ENCODE measurements around the gene CHEK1.

CHEK1 gene

GRCh38 chr11:125625630-125626287, 796 bp downstream of the CHEK1 start:
- DNase-seq (ENCODE audit: low read depth in 2 of 2, low spot score in 1 of 2) = peak; percentile 65 to 73

- DNase-seq (ENCODE audit: low read depth in 2 of 2, low spot score in 1 of 2) = peak in 1 of 2 donors; percentile 1
Measured at GRCh38 chr11:125626288-125626950, 1.5 kb downstream of the CHEK1 start.

GRCh38 chr11:125627236-125627910, 2.4 kb downstream of the CHEK1 start:
- no peak for DNase-seq (ENCODE audit: low read depth in 2 of 2, low spot score in 1 of 2)

GRCh38 chr11:125637840-125638239, 12.9 kb downstream of the CHEK1 start:
- no peak for DNase-seq (ENCODE audit: low read depth in 2 of 2, low spot score in 1 of 2)

- DNase-seq (ENCODE audit: low read depth in 2 of 2, low spot score in 1 of 2) = no peak
Measured at GRCh38 chr11:125638315-125638714, 13.4 kb downstream of the CHEK1 start.

GRCh38 chr11:125645871-125646270, 20.9 kb downstream of the CHEK1 start:
- DNase-seq (ENCODE audit: low read depth in 2 of 2, low spot score in 1 of 2) = no peak

- no peak for DNase-seq (ENCODE audit: low read depth in 2 of 2, low spot score in 1 of 2)
Measured at GRCh38 chr11:125649465-125650166, 24.7 kb downstream of the CHEK1 start.

GRCh38 chr11:125662689-125663088, 37.7 kb downstream of the CHEK1 start:
- no peak for DNase-seq (ENCODE audit: low read depth in 2 of 2, low spot score in 1 of 2)

GRCh38 chr11:125663910-125664309, 38.9 kb downstream of the CHEK1 start:
- DNase-seq (ENCODE audit: low read depth in 2 of 2, low spot score in 1 of 2) = no peak

GRCh38 chr11:125667151-125667550, 42.2 kb downstream of the CHEK1 start:
- DNase-seq (ENCODE audit: low read depth in 2 of 2, low spot score in 1 of 2) = no peak

- DNase-seq (ENCODE audit: low read depth in 2 of 2, low spot score in 1 of 2) = no peak
Measured at GRCh38 chr11:125670172-125670571, 45.2 kb downstream of the CHEK1 start.

GRCh38 chr11:125671561-125671960, 46.6 kb downstream of the CHEK1 start:
- DNase-seq (ENCODE audit: low read depth in 2 of 2, low spot score in 1 of 2) = no peak

GRCh38 chr11:125674210-125674609, 49.2 kb downstream of the CHEK1 start:
- no peak for DNase-seq (ENCODE audit: low read depth in 2 of 2, low spot score in 1 of 2)

- DNase-seq (ENCODE audit: low read depth in 2 of 2, low spot score in 1 of 2) = no peak
Measured at GRCh38 chr11:125675196-125675595, 50.2 kb downstream of the CHEK1 start.

GRCh38 chr11:125679397-125679796, 54.4 kb downstream of the CHEK1 start:
- no peak for DNase-seq (ENCODE audit: low read depth in 2 of 2, low spot score in 1 of 2)

GRCh38 chr11:125679837-125680236, 54.9 kb downstream of the CHEK1 start:
- no peak for DNase-seq (ENCODE audit: low read depth in 2 of 2, low spot score in 1 of 2)

- no peak for DNase-seq (ENCODE audit: low read depth in 2 of 2, low spot score in 1 of 2)
Measured at GRCh38 chr11:125680747-125681146, 55.8 kb downstream of the CHEK1 start, which contains the start of gene ACRV1. Gene ACRV1, minus strand, starts transcription at chr11:125680847. Its CDS starts 67 bp downstream, at chr11:125680780.

GRCh38 chr11:125685228-125685627, 60.3 kb downstream of the CHEK1 start:
- no peak for DNase-seq (ENCODE audit: low read depth in 2 of 2, low spot score in 1 of 2)

- no peak for DNase-seq (ENCODE audit: low read depth in 2 of 2, low spot score in 1 of 2)
Measured at GRCh38 chr11:125688066-125688465, 63.1 kb downstream of the CHEK1 start.

- no peak for DNase-seq (ENCODE audit: low read depth in 2 of 2, low spot score in 1 of 2)
Measured at GRCh38 chr11:125688632-125689031, 63.7 kb downstream of the CHEK1 start.

GRCh38 chr11:125689274-125689859, 64.4 kb downstream of the CHEK1 start:
- no peak for DNase-seq (ENCODE audit: low read depth in 2 of 2, low spot score in 1 of 2)

Data from stimulated activated CD8-positive, alpha-beta memory T cell treated with anti-CD3 and anti-CD28 coated beads, Interleukin-4, amount 100 ng/mL, for 1 hour (primary cell).